Hematopoietic multipotent progenitor cell treated with erythropoietin and hydrocortisone succinate and interleukin-3 and kit ligand, for 6 days (in vitro differentiated cells): ENCODE results near the gene ANGPTL4.
"Not testable (repeated sequence)": the region's sequence is repeated elsewhere in the genome, so short reads cannot be mapped to it uniquely, and the experiment has no call there.

Experiments
- DNase-seq: peaks from one replicate; pipeline ENCODE4 v3.0.0-alpha.2; 2015

Gene ANGPTL4

GRCh38 chr19:8334458-8335342 is 29.3 kb upstream of the ANGPTL4 start:
- DNase-seq = peak; percentile 67

- no peak for DNase-seq
Measured at GRCh38 chr19:8335343-8336071, 28.4 kb upstream of the ANGPTL4 start.

- DNase-seq = no peak
Measured at GRCh38 chr19:8336072-8336569, 27.8 kb upstream of the ANGPTL4 start.

- no peak for DNase-seq
Measured at GRCh38 chr19:8336660-8337059, 27.3 kb upstream of the ANGPTL4 start.

GRCh38 chr19:8337728-8338127 is 26.2 kb upstream of the ANGPTL4 start:
- DNase-seq = no peak

- DNase-seq = no peak
Measured at GRCh38 chr19:8338835-8339234, 25.1 kb upstream of the ANGPTL4 start.

GRCh38 chr19:8340341-8341096 is 23.4 kb upstream of the ANGPTL4 start:
- DNase-seq = peak; percentile 25

- DNase-seq = not testable (repeated sequence)
Measured at GRCh38 chr19:8341504-8341903, 22.5 kb upstream of the ANGPTL4 start.

GRCh38 chr19:8342316-8342683 is 21.7 kb upstream of the ANGPTL4 start:
- DNase-seq = no peak

- DNase-seq = peak; percentile 97
Measured at GRCh38 chr19:8342684-8343482, 21.1 kb upstream of the ANGPTL4 start, which contains the start of gene KANK3. TSS of gene KANK3 (minus strand) at chr19:8343262. CDS start at chr19:8337828, 5,434 bp downstream.

GRCh38 chr19:8343483-8343844 is 20.5 kb upstream of the ANGPTL4 start:
- no peak for DNase-seq

GRCh38 chr19:8349629-8350372 is 14.2 kb upstream of the ANGPTL4 start:
- DNase-seq = not testable (repeated sequence)

- DNase-seq = no peak
Measured at GRCh38 chr19:8352134-8352827, 11.7 kb upstream of the ANGPTL4 start.

GRCh38 chr19:8352845-8353244 is 11.1 kb upstream of the ANGPTL4 start:
- not testable (repeated sequence) for DNase-seq

- DNase-seq = no peak
Measured at GRCh38 chr19:8355631-8356402, 8.1 kb upstream of the ANGPTL4 start.

GRCh38 chr19:8357007-8357521 is 6.9 kb upstream of the ANGPTL4 start:
- DNase-seq = no peak

GRCh38 chr19:8358948-8359347 is 5.0 kb upstream of the ANGPTL4 start:
- no peak for DNase-seq

- DNase-seq = no peak
Measured at GRCh38 chr19:8360196-8360595, 3.8 kb upstream of the ANGPTL4 start.

GRCh38 chr19:8361921-8362793 is 1.8 kb upstream of the ANGPTL4 start:
- peak; percentile 83 for DNase-seq
